Thyroid gland (tissue), 4 donors: Measurements from ENCODE around the gene LMO2. TPM values are rescaled to one million over a fixed set of nuclear protein-coding genes. Genes with fewer than 3 reads are reported as not detected.

Experiments
- DNase-seq, 2 donors: peaks; one replicate each; pipeline ENCODE4 v3.0.0-alpha.2; 2019
- H3K27ac ChIP-seq, 3 donors: fragments of 200-600 bp; sonication (generic); 1 replicate in 2 of 3; 2 replicates in 1 of 3; pipeline ENCODE4 v1.5.1; 2016 to 2019; ENCODE audit warnings: mild to moderate bottlenecking in 1 of 3, moderate library complexity in 1 of 3
- H3K27me3 ChIP-seq: fragments of 200-600 bp; sonication (generic); one replicate; pipeline ENCODE4 v1.5.1; 2019
- H3K36me3 ChIP-seq, 2 donors: fragments of 200-600 bp; sonication (generic); one replicate each; pipeline ENCODE4 v1.5.1; 2016 to 2019
- H3K4me1 ChIP-seq, 2 donors: fragments of 200-600 bp; sonication (generic); one replicate each; pipeline ENCODE4 v1.5.1; 2017 to 2019
- H3K4me3 ChIP-seq, 3 donors: fragments of 200-600 bp; sonication (generic); replicated peaks in 1 of 3; 1 replicate in 2 of 3; 2 replicates in 1 of 3; pipeline ENCODE4 v1.5.1; 2016; ENCODE audit warnings: mild to moderate bottlenecking in 1 of 3
- H3K9me3 ChIP-seq: fragments of 200-600 bp; sonication (generic); one replicate; pipeline ENCODE4 v1.5.1; 2017
- CTCF ChIP-seq, 6 experiments: fragments of 200-600 bp in 3 of 6; fragments of 450-650 bp in 3 of 6; sonication (generic) in 3 of 6; IDR thresholded peaks; one replicate each; pipeline ENCODE4 v1.5.1; 2016 to 2019; ENCODE audit warnings: antibody characterized with exemption in 6 of 6, mild to moderate bottlenecking in 2 of 6, inconsistent platforms in 1 of 6, moderate library complexity in 1 of 6
- POLR2A ChIP-seq, 2 donors: fragments of 450-650 bp; IDR thresholded peaks; one replicate each; pipeline ENCODE4 v1.6.1; 2017; ENCODE audit warnings: antibody characterized with exemption in 2 of 2, mild to moderate bottlenecking in 2 of 2, moderate library complexity in 1 of 2
- WGBS, 2 donors: methylation state at CpG; one replicate each; pipeline ENCODE4 v1.1.5; 2017; 5-methylcytosine and 5-hydroxymethylcytosine counted together
- intact Hi-C: fragments of 100-400 bp; cut with DNase I; formaldehyde crosslinking; loops from one replicate; pipeline ENCODE4 v1.15.1; 2023
- total RNA-seq, 4 donors: library from RNA; depleted of rRNA; stranded (reverse); fragments of >200 nt; gene quantifications; one replicate each; pipeline ENCODE4 v1.2.3, GENCODE V29; 2016

LMO2 gene
- total RNA-seq, 4 donors from 2014 or later = 20.7 to 51.5 (median 40.3) TPM

GRCh38 chr11:33855500-33855899, 36.4 kb downstream of the LMO2 start:
- Histone ChIP-seq H3K4me3 (no peak overlapping the region), H3K27ac (no peak overlapping the region), H3K36me3 (no peaks in the 10 kb centered on the region), H3K4me1 (no peaks in the 10 kb centered on the region), H3K27me3 (no peaks in the 10 kb centered on the region), H3K9me3 (no peaks in the 10 kb centered on the region)
- intact Hi-C loops = no loop called here
- DNase-seq = no peak
- no peak for TF ChIP-seq CTCF (IDR thresholded peaks at IDR 0.05)
- no peak for TF ChIP-seq POLR2A (IDR thresholded peaks at IDR 0.05)
- 69 to 74% methylated on average over 2 of the region's 2 CpGs for WGBS, 2 donors

- 77 to 80% methylated on average over 6 of the region's 6 CpGs for WGBS, 2 donors
Measured at GRCh38 chr11:33848717-33849390, 43.0 kb downstream of the LMO2 start.

GRCh38 chr11:33847251-33847650, 44.6 kb downstream of the LMO2 start:
- Histone ChIP-seq H3K27me3 (peaks cover 4% of the 10 kb centered on the region), H3K27ac (no peak overlapping the region), H3K9me3 (no peaks in the 10 kb centered on the region), H3K4me1 (no peaks in the 10 kb centered on the region), H3K4me3 (no peak overlapping the region), H3K36me3 (no peaks in the 10 kb centered on the region)
- no peak for TF ChIP-seq POLR2A (IDR thresholded peaks at IDR 0.05)
- DNase-seq = no peak
- intact Hi-C loops = no loop called here
- WGBS, 2 donors = 83 to 94% methylated on average over 1 of the region's 1 CpG

More at GRCh38 chr11:33848717-33849390, 43.0 kb downstream of the LMO2 start:
- H3K27me3 ChIP-seq = peaks cover 4% of the 10 kb centered on the region
- H3K9me3 ChIP-seq = no peaks in the 10 kb centered on the region
- no peak for TF ChIP-seq CTCF (IDR thresholded peaks at IDR 0.05)
- no peak for TF ChIP-seq POLR2A (IDR thresholded peaks at IDR 0.05)
- no peak overlapping the region for H3K27ac ChIP-seq
- DNase-seq = no peak
- intact Hi-C loops = no loop called here
- H3K4me1 ChIP-seq = no peaks in the 10 kb centered on the region
- H3K36me3 ChIP-seq = no peaks in the 10 kb centered on the region
- H3K4me3 ChIP-seq = no peak overlapping the region

- WGBS, 2 donors = 91 to 93% methylated on average over 5 to 6 of the region's 6 CpGs
- no peak overlapping the region for H3K4me3 ChIP-seq
- no peaks in the 10 kb centered on the region for H3K4me1 ChIP-seq
- H3K9me3 ChIP-seq = no peaks in the 10 kb centered on the region
- H3K27ac ChIP-seq = no peak overlapping the region
- intact Hi-C loops = no loop called here
- TF ChIP-seq POLR2A (IDR thresholded peaks at IDR 0.05) = no peak
- TF ChIP-seq CTCF (IDR thresholded peaks at IDR 0.05) = no peak
- H3K27me3 ChIP-seq = peaks cover 4% of the 10 kb centered on the region
- no peak for DNase-seq
- H3K36me3 ChIP-seq = no peaks in the 10 kb centered on the region
Measured at GRCh38 chr11:33844236-33844635, 47.6 kb downstream of the LMO2 start.

GRCh38 chr11:33843018-33843417, 48.9 kb downstream of the LMO2 start:
- H3K27ac ChIP-seq = no peak overlapping the region
- WGBS, 2 donors = 78 to 83% methylated on average over 4 of the region's 4 CpGs
- TF ChIP-seq CTCF (IDR thresholded peaks at IDR 0.05) (no peak), POLR2A (IDR thresholded peaks at IDR 0.05) (no peak)
- no peak for DNase-seq
- no peaks in the 10 kb centered on the region for H3K9me3 ChIP-seq
- no peaks in the 10 kb centered on the region for H3K4me1 ChIP-seq
- no peak overlapping the region for H3K4me3 ChIP-seq
- intact Hi-C loops = no loop called here
- peaks cover 4% of the 10 kb centered on the region for H3K27me3 ChIP-seq
- no peaks in the 10 kb centered on the region for H3K36me3 ChIP-seq
